ENCODE data around the gene PRDM4.

GRCh38 chr12:107765316-107765715 lies 4.4 kb upstream of the PRDM4 start:
- no peak for TF ChIP-seq EZH2 (IDR thresholded peaks at IDR 0.05; ENCODE audit: low read length, missing control alignments)
- TF ChIP-seq, protein P1, sequence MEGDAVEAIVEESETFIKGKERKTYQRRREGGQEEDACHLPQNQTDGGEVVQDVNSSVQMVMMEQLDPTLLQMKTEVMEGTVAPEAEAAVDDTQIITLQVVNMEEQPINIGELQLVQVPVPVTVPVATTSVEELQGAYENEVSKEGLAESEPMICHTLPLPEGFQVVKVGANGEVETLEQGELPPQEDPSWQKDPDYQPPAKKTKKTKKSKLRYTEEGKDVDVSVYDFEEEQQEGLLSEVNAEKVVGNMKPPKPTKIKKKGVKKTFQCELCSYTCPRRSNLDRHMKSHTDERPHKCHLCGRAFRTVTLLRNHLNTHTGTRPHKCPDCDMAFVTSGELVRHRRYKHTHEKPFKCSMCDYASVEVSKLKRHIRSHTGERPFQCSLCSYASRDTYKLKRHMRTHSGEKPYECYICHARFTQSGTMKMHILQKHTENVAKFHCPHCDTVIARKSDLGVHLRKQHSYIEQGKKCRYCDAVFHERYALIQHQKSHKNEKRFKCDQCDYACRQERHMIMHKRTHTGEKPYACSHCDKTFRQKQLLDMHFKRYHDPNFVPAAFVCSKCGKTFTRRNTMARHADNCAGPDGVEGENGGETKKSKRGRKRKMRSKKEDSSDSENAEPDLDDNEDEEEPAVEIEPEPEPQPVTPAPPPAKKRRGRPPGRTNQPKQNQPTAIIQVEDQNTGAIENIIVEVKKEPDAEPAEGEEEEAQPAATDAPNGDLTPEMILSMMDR (conservative IDR thresholded peaks at IDR 0.05 in 1 of 2, IDR thresholded peaks at IDR 0.05 in 1 of 2; ENCODE audit: low read depth in 1 of 2, low read length in 2 of 2), result no peak

All from fibroblast of lung (primary cell).